Neural cell (in vitro differentiated cells): ENCODE results near the gene SUGCT. TPM values are rescaled to one million over a fixed set of nuclear protein-coding genes. Genes with fewer than 3 reads are reported as not detected.

Source experiments
- H2AFZ ChIP-seq: fragments of 200-600, 300-800 bp; sonication (generic), shearing (Covaris generic); 2 replicates; pipeline ENCODE4 v1.6.0; 2014; ENCODE audit warnings: low read depth, mild to moderate bottlenecking, antibody characterized with exemption, low read length, moderate library complexity
- H3F3A ChIP-seq: fragments of 200-600 bp; shearing (Covaris generic); 2 replicates; pipeline ENCODE4 v1.6.1; 2016; ENCODE audit warnings: mild to moderate bottlenecking, moderate library complexity, mixed read lengths, antibody characterized with exemption, low read length; ENCODE audit not compliant: insufficient read depth, poor library complexity, severe bottlenecking
- H3K27ac ChIP-seq: fragments of 200-600, 300-800 bp; sonication (generic), shearing (Covaris generic); 2 replicates; pipeline ENCODE4 v1.5.1; 2014; ENCODE audit warnings: mild to moderate bottlenecking, low read length, moderate library complexity
- H3K27me3 ChIP-seq: fragments of 300-800, 200-600 bp; sonication (generic), shearing (Covaris generic); 2 replicates; pipeline ENCODE4 v1.6.0; 2014; ENCODE audit warnings: mild to moderate bottlenecking, low read depth, low read length, moderate library complexity; ENCODE audit not compliant: insufficient read depth
- H3K36me3 ChIP-seq: fragments of 300-800, 200-600 bp; sonication (generic), shearing (Covaris generic); 2 replicates; pipeline ENCODE4 v1.5.1; 2014; ENCODE audit warnings: mild to moderate bottlenecking, antibody characterized with exemption, low read length, moderate library complexity; ENCODE audit not compliant: insufficient read depth
- H3K4me2 ChIP-seq: fragments of 300-800, 200-600 bp; sonication (generic), shearing (Covaris generic); 2 replicates; pipeline ENCODE4 v1.6.0; 2014; ENCODE audit warnings: mild to moderate bottlenecking, low read length
- H3K4me3 ChIP-seq: fragments of 300-800, 200-600 bp; sonication (generic), shearing (Covaris generic); 2 replicates; pipeline ENCODE4 v1.5.1; 2014; ENCODE audit warnings: mild to moderate bottlenecking, low read length, moderate library complexity
- H3K79me2 ChIP-seq: fragments of 200-600 bp; shearing (Covaris generic); replicated peaks from 2 replicates; pipeline ENCODE4 v1.6.0; 2014; ENCODE audit warnings: mild to moderate bottlenecking, low read length, moderate library complexity; ENCODE audit not compliant: insufficient read depth
- H3K9ac ChIP-seq: fragments of 300-800, 200-600 bp; sonication (generic), shearing (Covaris generic); 2 replicates; pipeline ENCODE4 v1.6.1; 2016; ENCODE audit warnings: mild to moderate bottlenecking, low read length, mixed read lengths
- H3K9me2 ChIP-seq: fragments of 200-600 bp; shearing (Covaris generic); 2 replicates; pipeline ENCODE4 v1.6.1; 2016; ENCODE audit warnings: mild to moderate bottlenecking, low read length, mixed read lengths; ENCODE audit not compliant: insufficient read depth
- H3K9me3 ChIP-seq: fragments of 200-600, 300-800 bp; sonication (generic), shearing (Covaris generic); 2 replicates; pipeline ENCODE4 v1.6.1; 2016; ENCODE audit warnings: mild to moderate bottlenecking, mixed run types, low read length, moderate library complexity, mixed read lengths
- H4K20me1 ChIP-seq: fragments of 200-600 bp; shearing (Covaris generic); 2 replicates; pipeline ENCODE4 v1.6.1; 2016; ENCODE audit warnings: mild to moderate bottlenecking, mixed run types; ENCODE audit not compliant: insufficient read depth
- CTCF ChIP-seq: fragments of 450-650 bp; IDR thresholded peaks from 2 replicates; pipeline ENCODE4 v1.5.1; 2014; ENCODE audit warnings: antibody characterized with exemption, mild to moderate bottlenecking, moderate library complexity; ENCODE audit not compliant: poor library complexity, severe bottlenecking
- EP300 ChIP-seq: fragments of 450-650 bp; conservative IDR thresholded peaks from 2 replicates; pipeline ENCODE4 v1.6.1; 2014; ENCODE audit warnings: antibody characterized with exemption, mild to moderate bottlenecking, moderate library complexity; ENCODE audit not compliant: poor library complexity, severe bottlenecking
- EZH2 ChIP-seq: fragments of 200-600, 300-800 bp; shearing (Covaris generic), sonication (generic); IDR thresholded peaks from 2 replicates; pipeline ENCODE4 v1.6.1; 2014; ENCODE audit warnings: antibody characterized with exemption, low read length, borderline replicate concordance, mild to moderate bottlenecking; ENCODE audit not compliant: insufficient read depth, poor library complexity, severe bottlenecking
- MXI1 ChIP-seq: fragments of 450-650 bp; conservative IDR thresholded peaks from 2 replicates; pipeline ENCODE4 v1.6.1; 2014; ENCODE audit warnings: antibody characterized with exemption, mild to moderate bottlenecking; ENCODE audit not compliant: poor library complexity, severe bottlenecking
- POLR2AphosphoS5 ChIP-seq: IDR thresholded peaks from 2 replicates; pipeline ENCODE4 v1.6.1; 2012
- RAD21 ChIP-seq: fragments of 450-650 bp; conservative IDR thresholded peaks from 2 replicates; pipeline ENCODE4 v1.6.1; 2014; ENCODE audit warnings: antibody characterized with exemption, mild to moderate bottlenecking, moderate library complexity
- SMC3 ChIP-seq: fragments of 450-650 bp; conservative IDR thresholded peaks from 2 replicates; pipeline ENCODE4 v1.6.1; 2014; ENCODE audit warnings: antibody characterized with exemption, mild to moderate bottlenecking, moderate library complexity; ENCODE audit not compliant: poor library complexity
- TAF1 ChIP-seq: IDR thresholded peaks from 2 replicates; pipeline ENCODE4 v1.6.1; 2012; ENCODE audit warnings: low read depth
- polyA plus RNA-seq: library from polyadenylated mRNA; depleted of rRNA; stranded (reverse); fragments of >200 nt; gene quantifications from 2 replicates; pipeline ENCODE4 v1.2.3, GENCODE V29; 2014
- TF ChIP-seq, protein P1 (sequence below): IDR thresholded peaks from 2 replicates; pipeline ENCODE4 v1.6.1; 2012; ENCODE audit warnings: borderline replicate concordance

SUGCT gene
- polyA plus RNA-seq, 1 donor from 2014 or later = not detected

DNA sequence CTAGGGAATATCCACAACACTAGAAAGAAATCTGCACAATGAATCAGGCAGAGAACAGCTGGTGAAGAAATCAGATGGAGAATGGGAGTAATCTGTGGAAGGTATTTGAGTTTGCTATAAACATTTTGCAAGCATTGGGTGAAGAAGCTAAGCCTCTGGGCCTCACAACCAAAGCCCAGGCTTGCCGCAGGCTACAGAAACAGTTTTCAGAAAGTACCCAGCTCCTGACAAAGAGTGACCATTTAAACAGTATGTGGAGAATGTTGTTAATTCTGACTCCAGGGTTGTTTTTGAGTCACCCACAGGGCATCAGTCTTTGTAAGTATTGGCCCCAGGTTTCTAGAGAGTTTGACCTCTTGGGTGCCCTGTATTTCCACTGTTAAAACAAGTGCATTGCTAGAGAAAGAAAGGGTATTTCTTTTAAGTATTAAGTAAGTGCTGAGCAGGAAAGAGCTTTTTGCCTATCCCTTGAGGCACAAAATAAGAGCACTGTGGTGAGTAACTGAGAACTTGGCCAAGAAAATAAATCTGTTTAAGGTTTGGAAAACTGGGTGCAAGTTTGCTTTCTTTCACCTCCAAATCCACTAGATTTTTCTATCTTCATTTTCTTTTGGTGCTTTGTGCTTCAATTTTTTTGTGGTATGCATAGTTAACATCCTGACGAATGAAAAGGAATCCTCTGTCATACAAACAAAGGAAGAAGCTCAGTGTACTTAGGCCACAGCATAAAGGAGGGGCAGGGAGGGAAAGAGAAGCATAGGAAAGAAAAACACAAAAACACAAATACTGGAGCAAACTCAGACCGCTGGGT lies 691.8 kb downstream of the SUGCT start:
- no peak overlapping the region for H2AFZ ChIP-seq
- no peaks in the 10 kb centered on the region for H3F3A ChIP-seq
- TF ChIP-seq SMC3 = no peak
- no peak for TF ChIP-seq TAF1
- no peak for TF ChIP-seq EP300
- TF ChIP-seq, protein P1, sequence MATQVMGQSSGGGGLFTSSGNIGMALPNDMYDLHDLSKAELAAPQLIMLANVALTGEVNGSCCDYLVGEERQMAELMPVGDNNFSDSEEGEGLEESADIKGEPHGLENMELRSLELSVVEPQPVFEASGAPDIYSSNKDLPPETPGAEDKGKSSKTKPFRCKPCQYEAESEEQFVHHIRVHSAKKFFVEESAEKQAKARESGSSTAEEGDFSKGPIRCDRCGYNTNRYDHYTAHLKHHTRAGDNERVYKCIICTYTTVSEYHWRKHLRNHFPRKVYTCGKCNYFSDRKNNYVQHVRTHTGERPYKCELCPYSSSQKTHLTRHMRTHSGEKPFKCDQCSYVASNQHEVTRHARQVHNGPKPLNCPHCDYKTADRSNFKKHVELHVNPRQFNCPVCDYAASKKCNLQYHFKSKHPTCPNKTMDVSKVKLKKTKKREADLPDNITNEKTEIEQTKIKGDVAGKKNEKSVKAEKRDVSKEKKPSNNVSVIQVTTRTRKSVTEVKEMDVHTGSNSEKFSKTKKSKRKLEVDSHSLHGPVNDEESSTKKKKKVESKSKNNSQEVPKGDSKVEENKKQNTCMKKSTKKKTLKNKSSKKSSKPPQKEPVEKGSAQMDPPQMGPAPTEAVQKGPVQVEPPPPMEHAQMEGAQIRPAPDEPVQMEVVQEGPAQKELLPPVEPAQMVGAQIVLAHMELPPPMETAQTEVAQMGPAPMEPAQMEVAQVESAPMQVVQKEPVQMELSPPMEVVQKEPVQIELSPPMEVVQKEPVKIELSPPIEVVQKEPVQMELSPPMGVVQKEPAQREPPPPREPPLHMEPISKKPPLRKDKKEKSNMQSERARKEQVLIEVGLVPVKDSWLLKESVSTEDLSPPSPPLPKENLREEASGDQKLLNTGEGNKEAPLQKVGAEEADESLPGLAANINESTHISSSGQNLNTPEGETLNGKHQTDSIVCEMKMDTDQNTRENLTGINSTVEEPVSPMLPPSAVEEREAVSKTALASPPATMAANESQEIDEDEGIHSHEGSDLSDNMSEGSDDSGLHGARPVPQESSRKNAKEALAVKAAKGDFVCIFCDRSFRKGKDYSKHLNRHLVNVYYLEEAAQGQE = no peak
- TF ChIP-seq MXI1 = no peak
- no peak for TF ChIP-seq CTCF
- no peak for TF ChIP-seq RAD21
- TF ChIP-seq EZH2 = no peak
- TF ChIP-seq POLR2AphosphoS5 = no peak
- no peaks in the 10 kb centered on the region for H3K36me3 ChIP-seq
- H3K27ac ChIP-seq = no peak overlapping the region
- H3K27me3 ChIP-seq = no peaks in the 10 kb centered on the region
- H3K4me3 ChIP-seq = no peak overlapping the region
- no peaks in the 10 kb centered on the region for H4K20me1 ChIP-seq
- H3K4me2 ChIP-seq = no peak overlapping the region
- no peaks in the 10 kb centered on the region for H3K79me2 ChIP-seq
- no peaks in the 10 kb centered on the region for H3K9me2 ChIP-seq
- H3K9ac ChIP-seq = no peak overlapping the region
- H3K9me3 ChIP-seq = no peaks in the 10 kb centered on the region

- Histone ChIP-seq H3K9me2 (no peaks in the 10 kb centered on the region), H3K4me3 (no peak overlapping the region), H3K27me3 (no peaks in the 10 kb centered on the region), H3K9me3 (no peaks in the 10 kb centered on the region), H3K79me2 (no peaks in the 10 kb centered on the region), H4K20me1 (no peaks in the 10 kb centered on the region), H3K36me3 (no peaks in the 10 kb centered on the region), H3F3A (no peaks in the 10 kb centered on the region), H2AFZ (no peak overlapping the region), H3K9ac (no peak overlapping the region), H3K4me2 (no peak overlapping the region), H3K27ac (no peak overlapping the region)
- TF ChIP-seq MXI1 (no peak), POLR2AphosphoS5 (no peak), EZH2 (no peak), CTCF (no peak), TAF1 (no peak), SMC3 (no peak), EP300 (no peak), RAD21 (no peak)
- TF ChIP-seq, protein P1 = no peak
Observed at GRCh38 chr7:40827222-40828085, 692.6 kb downstream of the SUGCT start.
